Measurements from ENCODE around the gene CRYBG1.

DNA sequence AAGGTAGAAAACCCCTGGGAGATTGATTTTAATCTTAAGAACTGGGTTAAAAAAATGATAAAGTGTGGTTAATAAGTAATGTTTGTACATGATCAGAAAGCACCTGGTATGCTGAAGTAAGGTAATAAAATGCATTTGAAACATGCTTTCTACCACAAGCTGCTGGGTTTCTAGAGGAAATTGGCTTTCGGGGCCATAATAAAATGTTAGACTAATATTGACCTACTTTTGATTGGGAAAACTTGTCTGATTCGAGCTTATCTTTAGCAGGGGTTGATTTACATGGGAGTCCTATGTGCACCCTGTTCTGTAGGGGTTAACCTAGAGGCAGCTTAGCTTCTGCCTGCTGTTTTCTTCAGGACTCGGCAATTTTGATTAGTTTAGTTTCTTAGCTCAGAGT, 50.5 kb downstream of the CRYBG1 start:
- TF ChIP-seq, protein P1, sequence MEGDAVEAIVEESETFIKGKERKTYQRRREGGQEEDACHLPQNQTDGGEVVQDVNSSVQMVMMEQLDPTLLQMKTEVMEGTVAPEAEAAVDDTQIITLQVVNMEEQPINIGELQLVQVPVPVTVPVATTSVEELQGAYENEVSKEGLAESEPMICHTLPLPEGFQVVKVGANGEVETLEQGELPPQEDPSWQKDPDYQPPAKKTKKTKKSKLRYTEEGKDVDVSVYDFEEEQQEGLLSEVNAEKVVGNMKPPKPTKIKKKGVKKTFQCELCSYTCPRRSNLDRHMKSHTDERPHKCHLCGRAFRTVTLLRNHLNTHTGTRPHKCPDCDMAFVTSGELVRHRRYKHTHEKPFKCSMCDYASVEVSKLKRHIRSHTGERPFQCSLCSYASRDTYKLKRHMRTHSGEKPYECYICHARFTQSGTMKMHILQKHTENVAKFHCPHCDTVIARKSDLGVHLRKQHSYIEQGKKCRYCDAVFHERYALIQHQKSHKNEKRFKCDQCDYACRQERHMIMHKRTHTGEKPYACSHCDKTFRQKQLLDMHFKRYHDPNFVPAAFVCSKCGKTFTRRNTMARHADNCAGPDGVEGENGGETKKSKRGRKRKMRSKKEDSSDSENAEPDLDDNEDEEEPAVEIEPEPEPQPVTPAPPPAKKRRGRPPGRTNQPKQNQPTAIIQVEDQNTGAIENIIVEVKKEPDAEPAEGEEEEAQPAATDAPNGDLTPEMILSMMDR (optimal IDR thresholded peaks at IDR 0.05 in 1 of 3, IDR thresholded peaks at IDR 0.05 in 1 of 3, conservative IDR thresholded peaks at IDR 0.05 in 1 of 3; ENCODE audit: extremely low read depth in 1 of 3, insufficient read depth in 2 of 3, low read length in 3 of 3), result no peak
- no peak for TF ChIP-seq EZH2 (IDR thresholded peaks at IDR 0.05; ENCODE audit: low read length)
